ENCODE data around the gene LIM2.
"Not testable (repeated sequence)": the region's sequence is repeated elsewhere in the genome, so short reads cannot be mapped to it uniquely, and the experiment has no call there.

LIM2 gene

GRCh38 chr19:51398096-51398704 is 10.4 kb upstream of the LIM2 start:
- WGBS (ENCODE audit: insufficient coverage) = 0% methylated on average over 2 of the region's 7 CpGs
- Histone ChIP-seq H3K4me1 (ENCODE audit: control extremely low read depth in 1 of 4, control insufficient read depth in 4 of 4, insufficient read depth in 4 of 4, low read length in 3 of 4) (peaks cover 0 to 19% (median 15%) of the 10 kb centered on the region in 4 experiments), H3K4me3 (ENCODE audit: control insufficient read depth in 1 of 7, extremely low read depth in 1 of 7, insufficient read depth in 4 of 7, low read depth in 2 of 7, low read length in 6 of 7) (no peak overlapping the region), H3K36me3 (ENCODE audit: control insufficient read depth in 4 of 4, insufficient read depth in 4 of 4, low read length in 3 of 4) (no peaks in the 10 kb centered on the region), H3K27ac (ENCODE audit: insufficient read depth in 1 of 2, low read depth in 1 of 2, low read length in 2 of 2, poor library complexity in 1 of 2, severe bottlenecking in 2 of 2) (no peak overlapping the region), H3K27me3 (replicated peaks in 2 of 5; ENCODE audit: control insufficient read depth in 4 of 5, insufficient read depth in 5 of 5, low read length in 4 of 5) (no peaks in the 10 kb centered on the region), H3K9me3 (ENCODE audit: control extremely low read depth in 1 of 5, control insufficient read depth in 4 of 5, insufficient read depth in 2 of 5, low read depth in 1 of 5, low read length in 4 of 5) (peaks cover 2 to 8% (median 3%) of the 10 kb centered on the region in 5 experiments)
- DNase-seq = peak in 2 of 3 donors; percentile 57 to 60
- POLR2A ChIA-PET = no interaction called here
- CTCF ChIA-PET = interaction anchor here (0.8 to 10.2 kb wide), 18 partner anchors 9 to 205 kb away, joined by 3 to 101 read pairs (median 4); partner anchors contain the start of genes NKG7, SIGLEC10 and VSIG10L

GRCh38 chr19:51397453-51397852 is 9.7 kb upstream of the LIM2 start:
- DNase-seq; H3K36me3 ChIP-seq (ENCODE audit: control insufficient read depth in 4 of 4, insufficient read depth in 4 of 4, low read length in 3 of 4); H3K27me3 ChIP-seq (replicated peaks in 2 of 5; ENCODE audit: control insufficient read depth in 4 of 5, insufficient read depth in 5 of 5, low read length in 4 of 5); H3K9me3 ChIP-seq (ENCODE audit: control extremely low read depth in 1 of 5, control insufficient read depth in 4 of 5, insufficient read depth in 2 of 5, low read depth in 1 of 5, low read length in 4 of 5); H3K27ac ChIP-seq (ENCODE audit: insufficient read depth in 1 of 2, low read depth in 1 of 2, low read length in 2 of 2, poor library complexity in 1 of 2, severe bottlenecking in 2 of 2); POLR2A ChIA-PET; H3K4me3 ChIP-seq (ENCODE audit: control insufficient read depth in 1 of 7, extremely low read depth in 1 of 7, insufficient read depth in 4 of 7, low read depth in 2 of 7, low read length in 6 of 7): not testable (repeated sequence)
- CTCF ChIA-PET = interaction anchor here (0.8 to 10.2 kb wide), 14 partner anchors 9 to 206 kb away, joined by 3 to 101 read pairs (median 5); partner anchors contain the start of genes NKG7, SIGLEC10 and VSIG10L
- peaks cover 0 to 19% (median 15%) of the 10 kb centered on the region in 4 experiments for H3K4me1 ChIP-seq (ENCODE audit: control extremely low read depth in 1 of 4, control insufficient read depth in 4 of 4, insufficient read depth in 4 of 4, low read length in 3 of 4)
- WGBS (ENCODE audit: insufficient coverage) = 97% methylated on average over 9 of the region's 9 CpGs

- WGBS (ENCODE audit: insufficient coverage) = 94% methylated on average over 2 of the region's 2 CpGs
- DNase-seq = no peak
- Histone ChIP-seq H3K27ac (ENCODE audit: insufficient read depth in 1 of 2, low read depth in 1 of 2, low read length in 2 of 2, poor library complexity in 1 of 2, severe bottlenecking in 2 of 2) (no peak overlapping the region), H3K4me1 (ENCODE audit: control extremely low read depth in 1 of 4, control insufficient read depth in 4 of 4, insufficient read depth in 4 of 4, low read length in 3 of 4) (peaks cover 0 to 20% (median 17%) of the 10 kb centered on the region in 4 experiments), H3K9me3 (ENCODE audit: control extremely low read depth in 1 of 5, control insufficient read depth in 4 of 5, insufficient read depth in 2 of 5, low read depth in 1 of 5, low read length in 4 of 5) (no peaks in the 10 kb centered on the region), H3K36me3 (ENCODE audit: control insufficient read depth in 4 of 4, insufficient read depth in 4 of 4, low read length in 3 of 4) (no peaks in the 10 kb centered on the region), H3K4me3 (ENCODE audit: control insufficient read depth in 1 of 7, extremely low read depth in 1 of 7, insufficient read depth in 4 of 7, low read depth in 2 of 7, low read length in 6 of 7) (no peak overlapping the region), H3K27me3 (replicated peaks in 2 of 5; ENCODE audit: control insufficient read depth in 4 of 5, insufficient read depth in 5 of 5, low read length in 4 of 5) (no peaks in the 10 kb centered on the region)
- CTCF ChIA-PET = interaction anchor here (0.7 to 10.2 kb wide), 5 partner anchors 11 to 126 kb away, joined by 3 to 101 read pairs (median 22); partner anchors contain the start of gene SIGLEC10
- POLR2A ChIA-PET = no interaction called here
These were observed 8.4 kb upstream of the LIM2 start for GRCh38 chr19:51396175-51396574.

- Histone ChIP-seq H3K9me3 (ENCODE audit: control extremely low read depth in 1 of 5, control insufficient read depth in 4 of 5, insufficient read depth in 2 of 5, low read depth in 1 of 5, low read length in 4 of 5) (no peaks in the 10 kb centered on the region), H3K27me3 (replicated peaks in 2 of 5; ENCODE audit: control insufficient read depth in 4 of 5, insufficient read depth in 5 of 5, low read length in 4 of 5) (no peaks in the 10 kb centered on the region), H3K4me3 (ENCODE audit: control insufficient read depth in 1 of 7, extremely low read depth in 1 of 7, insufficient read depth in 4 of 7, low read depth in 2 of 7, low read length in 6 of 7) (peak overlapping the region; percentile 25 to 81 (median 66)), H3K36me3 (ENCODE audit: control insufficient read depth in 4 of 4, insufficient read depth in 4 of 4, low read length in 3 of 4) (no peaks in the 10 kb centered on the region), H3K4me1 (ENCODE audit: control extremely low read depth in 1 of 4, control insufficient read depth in 4 of 4, insufficient read depth in 4 of 4, low read length in 3 of 4) (peaks cover 0 to 28% (median 24%) of the 10 kb centered on the region in 4 experiments), H3K27ac (ENCODE audit: insufficient read depth in 1 of 2, low read depth in 1 of 2, low read length in 2 of 2, poor library complexity in 1 of 2, severe bottlenecking in 2 of 2) (peak overlapping the region; percentile 51 to 85)
- POLR2A ChIA-PET = interaction anchor here (0.6 kb wide), 1 partner anchor 30 kb away, joined by 4 read pairs; no protein-coding TSS in a partner anchor
- peak; percentile 98 to 99 (median 99) for DNase-seq
- 4% methylated on average over 36 of the region's 45 CpGs for WGBS (ENCODE audit: insufficient coverage)
- CTCF ChIA-PET = interaction anchor here (0.7 to 10.2 kb wide), 7 partner anchors 14 to 269 kb away, joined by 3 to 101 read pairs (median 3); partner anchors contain the start of gene SIGLEC10
These were observed 6.5 kb upstream of the LIM2 start for GRCh38 chr19:51394050-51394836.

GRCh38 chr19:51392701-51393100 is 4.9 kb upstream of the LIM2 start:
- no CpG with 5 or more reads among the region's 1 CpG for WGBS (ENCODE audit: insufficient coverage)
- Histone ChIP-seq H3K27me3 (replicated peaks in 2 of 5; ENCODE audit: control insufficient read depth in 4 of 5, insufficient read depth in 5 of 5, low read length in 4 of 5) (no peaks in the 10 kb centered on the region), H3K27ac (ENCODE audit: insufficient read depth in 1 of 2, low read depth in 1 of 2, low read length in 2 of 2, poor library complexity in 1 of 2, severe bottlenecking in 2 of 2) (no peak overlapping the region), H3K36me3 (ENCODE audit: control insufficient read depth in 4 of 4, insufficient read depth in 4 of 4, low read length in 3 of 4) (no peaks in the 10 kb centered on the region), H3K9me3 (ENCODE audit: control extremely low read depth in 1 of 5, control insufficient read depth in 4 of 5, insufficient read depth in 2 of 5, low read depth in 1 of 5, low read length in 4 of 5) (no peaks in the 10 kb centered on the region), H3K4me3 (ENCODE audit: control insufficient read depth in 1 of 7, extremely low read depth in 1 of 7, insufficient read depth in 4 of 7, low read depth in 2 of 7, low read length in 6 of 7) (no peak overlapping the region), H3K4me1 (ENCODE audit: control extremely low read depth in 1 of 4, control insufficient read depth in 4 of 4, insufficient read depth in 4 of 4, low read length in 3 of 4) (peaks cover 0 to 28% (median 24%) of the 10 kb centered on the region in 4 experiments)
- POLR2A ChIA-PET = no interaction called here
- CTCF ChIA-PET = no interaction called here
- DNase-seq = no peak

GRCh38 chr19:51391073-51391611 is 3.4 kb upstream of the LIM2 start:
- Histone ChIP-seq H3K4me3 (ENCODE audit: control insufficient read depth in 1 of 7, extremely low read depth in 1 of 7, insufficient read depth in 4 of 7, low read depth in 2 of 7, low read length in 6 of 7) (peak overlapping the region in 6 of 7 experiments; percentile 19 to 69 (median 51)), H3K9me3 (ENCODE audit: control extremely low read depth in 1 of 5, control insufficient read depth in 4 of 5, insufficient read depth in 2 of 5, low read depth in 1 of 5, low read length in 4 of 5) (no peaks in the 10 kb centered on the region), H3K27ac (ENCODE audit: insufficient read depth in 1 of 2, low read depth in 1 of 2, low read length in 2 of 2, poor library complexity in 1 of 2, severe bottlenecking in 2 of 2) (peak overlapping the region in 1 of 2 experiments; percentile 73), H3K36me3 (ENCODE audit: control insufficient read depth in 4 of 4, insufficient read depth in 4 of 4, low read length in 3 of 4) (no peaks in the 10 kb centered on the region), H3K27me3 (replicated peaks in 2 of 5; ENCODE audit: control insufficient read depth in 4 of 5, insufficient read depth in 5 of 5, low read length in 4 of 5) (no peaks in the 10 kb centered on the region), H3K4me1 (ENCODE audit: control extremely low read depth in 1 of 4, control insufficient read depth in 4 of 4, insufficient read depth in 4 of 4, low read length in 3 of 4) (peaks cover 0 to 28% (median 24%) of the 10 kb centered on the region in 4 experiments)
- POLR2A ChIA-PET = interaction anchor here (1.0 kb wide), 1 partner anchor 24 kb away, joined by 4 read pairs; no protein-coding TSS in a partner anchor
- CTCF ChIA-PET = no interaction called here
- no peak for DNase-seq
- 43% methylated on average over 6 of the region's 8 CpGs for WGBS (ENCODE audit: insufficient coverage)

Measured in common myeloid progenitor, CD34-positive (primary cell).